IMR-90 (cell line): ENCODE data around the gene FUT9. TPM values are rescaled to one million over a fixed set of nuclear protein-coding genes. Genes with fewer than 3 reads are reported as not detected.

Experiments used
- ATAC-seq: fragments of 200-7000 bp; cut with Tn5 transposase; 2 replicates; pipeline ENCODE4 v1.9.1; 2020; ENCODE audit warnings: low read depth, mild to moderate bottlenecking, moderate library complexity
- BruUV-seq: library from RNA; stranded (reverse); fragments of 400-500 nt; replicated peaks from 2 replicates; lab custom pipeline; 2021; lab: Mats Ljungman, UMichigan
- CTCF ChIA-PET: fragments of 300-600 bp; formaldehyde crosslinking; extraction: SDS; loops from one replicate; lab custom pipeline; 2021; ENCODE audit warnings: antibody characterized with exemption; lab: Yijun Ruan, JAX
- POLR2A ChIA-PET: fragments of 300-600 bp; sonication (Branson Sonifier 250); formaldehyde crosslinking; loops from one replicate; lab custom pipeline; 2022; ENCODE audit warnings: antibody characterized with exemption; ENCODE audit not compliant: unreplicated experiment; lab: Charles Lee
- DNase-seq: peaks from one replicate; pipeline ENCODE4 v3.0.0; 2013
- H2AFZ ChIP-seq: replicated peaks from 2 replicates; pipeline ENCODE3; 2013; ENCODE audit warnings: low read length, mild to moderate bottlenecking; ENCODE audit not compliant: poor library complexity
- H2AK5ac ChIP-seq: 2 replicates; pipeline ENCODE4 v1.6.1; 2013; ENCODE audit warnings: low read depth, low read length, inconsistent platforms
- H2AK9ac ChIP-seq: replicated peaks from 2 replicates; pipeline ENCODE3; 2013; ENCODE audit warnings: mild to moderate bottlenecking, low read depth, low read length, moderate library complexity; ENCODE audit not compliant: poor library complexity
- H2BK120ac ChIP-seq: 2 replicates; pipeline ENCODE4 v1.6.1; 2013; ENCODE audit warnings: low read depth, low read length, inconsistent platforms
- H2BK15ac ChIP-seq: 3 replicates; pipeline ENCODE4 v1.6.1; 2013; ENCODE audit warnings: low read depth, low read length, inconsistent platforms
- H2BK20ac ChIP-seq: 2 replicates; pipeline ENCODE4 v1.6.1; 2013; ENCODE audit warnings: low read depth, mild to moderate bottlenecking, inconsistent platforms, low read length, moderate library complexity
- H2BK5ac ChIP-seq: 2 replicates; pipeline ENCODE4 v1.6.1; 2013; ENCODE audit warnings: mild to moderate bottlenecking, low read depth, low read length, inconsistent platforms; ENCODE audit not compliant: poor library complexity, severe bottlenecking
- H3K14ac ChIP-seq: replicated peaks from 2 replicates; pipeline ENCODE4 v1.6.1; 2013; ENCODE audit warnings: low read depth, low read length, inconsistent platforms
- H3K18ac ChIP-seq: 2 replicates; pipeline ENCODE4 v1.6.1; 2013; ENCODE audit warnings: low read depth, low read length, control low read depth
- H3K23ac ChIP-seq: 2 replicates; pipeline ENCODE4 v1.6.1; 2013; ENCODE audit warnings: low read depth, low read length, inconsistent platforms
- H3K27ac ChIP-seq: 2 replicates; pipeline ENCODE4 v1.5.1; 2013; ENCODE audit warnings: mild to moderate bottlenecking, control low read depth, low read length; ENCODE audit not compliant: insufficient read depth
- H3K27me3 ChIP-seq: 2 replicates; pipeline ENCODE4 v1.6.1; 2013; ENCODE audit warnings: low read length; ENCODE audit not compliant: control insufficient read depth, insufficient read depth
- H3K36me3 ChIP-seq: 2 replicates; pipeline ENCODE4 v1.6.1; 2013; ENCODE audit warnings: low read length, mixed read lengths; ENCODE audit not compliant: control insufficient read depth, insufficient read depth
- H3K4ac ChIP-seq: 2 replicates; pipeline ENCODE4 v1.6.1; 2013; ENCODE audit warnings: low read depth, low read length, inconsistent platforms
- H3K4me1 ChIP-seq: 2 replicates; pipeline ENCODE4 v1.6.1; 2013; ENCODE audit warnings: low read length, mixed read lengths; ENCODE audit not compliant: control insufficient read depth, insufficient read depth
- H3K4me2 ChIP-seq: 2 replicates; pipeline ENCODE4 v1.6.1; 2013; ENCODE audit warnings: low read depth, mild to moderate bottlenecking, control low read depth, low read length, moderate library complexity
- H3K4me3 ChIP-seq: 2 replicates; pipeline ENCODE4 v1.5.1; 2013; ENCODE audit warnings: low read depth, mild to moderate bottlenecking, control low read depth, low read length, moderate library complexity; ENCODE audit not compliant: insufficient read depth
- H3K56ac ChIP-seq: 2 replicates; pipeline ENCODE4 v1.6.1; 2013; ENCODE audit warnings: low read length, inconsistent platforms; ENCODE audit not compliant: insufficient read depth; ENCODE audit errors: extremely low read depth
- H3K79me1 ChIP-seq, 2 experiments: 2 replicates each; pipeline ENCODE4 v1.6.1; 2013; ENCODE audit warnings: low read length in 2 of 2, inconsistent platforms in 1 of 2, low read depth in 1 of 2
- H3K9ac ChIP-seq: 2 replicates; pipeline ENCODE4 v1.6.1; 2013; ENCODE audit warnings: low read depth, low read length, control low read depth
- H3K9me1 ChIP-seq: 2 replicates; pipeline ENCODE4 v1.6.1; 2013; ENCODE audit warnings: low read length, inconsistent platforms; ENCODE audit not compliant: insufficient read depth
- H3K9me3 ChIP-seq: 2 replicates; pipeline ENCODE4 v1.6.1; 2013; ENCODE audit warnings: low read length; ENCODE audit not compliant: control insufficient read depth, insufficient read depth
- H4K20me1 ChIP-seq: 2 replicates; pipeline ENCODE4 v1.6.1; 2013; ENCODE audit warnings: low read length, inconsistent platforms; ENCODE audit not compliant: insufficient read depth
- H4K5ac ChIP-seq: 2 replicates; pipeline ENCODE4 v1.6.1; 2013; ENCODE audit warnings: mild to moderate bottlenecking, low read depth, low read length, control low read depth
- H4K8ac ChIP-seq, 2 experiments: 2 replicates each; pipeline ENCODE4 v1.6.1; 2013; ENCODE audit warnings: low read depth in 2 of 2, low read length in 2 of 2, control low read depth in 1 of 2, inconsistent platforms in 1 of 2
- H4K91ac ChIP-seq: 2 replicates; pipeline ENCODE4 v1.6.1; 2013; ENCODE audit warnings: low read depth, low read length, inconsistent platforms; ENCODE audit not compliant: insufficient read depth
- CEBPB ChIP-seq: IDR thresholded peaks from 2 replicates; pipeline ENCODE4 v1.6.1; 2012; ENCODE audit warnings: low read depth, low read length, improper control_type of control experiment
- CHD1 ChIP-seq: IDR thresholded peaks from 2 replicates; pipeline ENCODE4 v1.6.1; 2012; ENCODE audit warnings: low read depth, low read length, improper control_type of control experiment
- CTCF ChIP-seq: conservative IDR thresholded peaks from 2 replicates; pipeline ENCODE4 v1.5.1; 2012; ENCODE audit warnings: mild to moderate bottlenecking, low read depth, low read length, improper control_type of control experiment
- RAD21 ChIP-seq: IDR thresholded peaks from 2 replicates; pipeline ENCODE4 v1.6.1; 2012; ENCODE audit warnings: low read length, improper control_type of control experiment
- WGBS, 2 experiments: methylation state at CpG; one replicate each; pipeline versions ENCODE4 v1.1.5 to v1.1.7; 2013; ENCODE audit warnings: missing lambda C conversion rate in 2 of 2; ENCODE audit not compliant: insufficient read length in 1 of 2; ENCODE audit errors: extremely low coverage in 2 of 2; 5-methylcytosine and 5-hydroxymethylcytosine counted together
- dilution Hi-C: fragments of 300-500 bp; cut with HindIII; formaldehyde crosslinking; loops from one replicate; pipeline ENCODE4 v1.14.3; 2018; ENCODE audit warnings: low sequenced_read_pairs; ENCODE audit not compliant: unreplicated experiment
- in situ Hi-C: fragments of 300-500 bp; cut with MboI; formaldehyde crosslinking; loops from 3 replicates; pipeline ENCODE4 v1.14.3; 2019; ENCODE audit warnings: low sequenced_read_pairs, inconsistent platforms, mixed read lengths
- intact Hi-C: fragments of 100-400 bp; cut with micrococcal nuclease; formaldehyde crosslinking; loops from 2 replicates; pipeline ENCODE4 v1.10.0; 2022
- polyA plus RNA-seq, 3 experiments: library from polyadenylated mRNA; depleted of rRNA; stranded (reverse); fragments of >200 nt; gene quantifications; 2 replicates each; pipeline ENCODE4 v1.2.3, GENCODE V29; 2012; ENCODE audit warnings: low replicate concordance in 1 of 3
- total RNA-seq: library from RNA; depleted of rRNA; stranded (reverse); fragments of >200 nt; gene quantifications from 2 replicates; pipeline ENCODE4 v1.2.3, GENCODE V29; 2012

The FUT9 gene
- total and polyA plus RNA-seq, 2 of the 4 experiments (the other 2 are of a cell fraction), result under 0.01 TPM; not detected in 1

- no peaks in the 10 kb centered on the region for H3K4me1 ChIP-seq
- no peak overlapping the region for H3K18ac ChIP-seq
- BruUV-seq, result no TSS peak
- H3K4ac ChIP-seq, result no peak overlapping the region
- no peak for ATAC-seq
- H3K27me3 ChIP-seq, result no peaks in the 10 kb centered on the region
- H3K79me1 ChIP-seq, result no peaks in the 10 kb centered on the region
- H3K56ac ChIP-seq, result no peak overlapping the region
- no peaks in the 10 kb centered on the region for H3K9me3 ChIP-seq
- no peaks in the 10 kb centered on the region for H3K9me1 ChIP-seq
- H3K4me2 ChIP-seq, result no peak overlapping the region
- no peak overlapping the region for H4K91ac ChIP-seq
- H3K36me3 ChIP-seq, result no peaks in the 10 kb centered on the region
- H3K23ac ChIP-seq, result no peak overlapping the region
- no peaks in the 10 kb centered on the region for H4K20me1 ChIP-seq
- H2BK120ac ChIP-seq, result no peak overlapping the region
- no peak overlapping the region for H3K14ac ChIP-seq
- H2BK20ac ChIP-seq, result no peak overlapping the region
- dilution Hi-C loops, result no loop called here
- intact Hi-C loops, result no loop called here
- H3K27ac ChIP-seq, result no peak overlapping the region
- TF ChIP-seq CTCF, result no peak
- TF ChIP-seq CEBPB, result no peak
- TF ChIP-seq RAD21, result no peak
- TF ChIP-seq CHD1, result no peak
- in situ Hi-C loops, result no loop called here
- WGBS, 2 experiments, result no CpG with 5 or more reads among the region's 1 CpG
- H2BK15ac ChIP-seq, result no peak overlapping the region
- no peak overlapping the region for H3K4me3 ChIP-seq
- ChIA-PET POLR2A (no interaction called here), CTCF (no interaction called here)
- no peak overlapping the region for H4K8ac ChIP-seq
- H4K5ac ChIP-seq, result no peak overlapping the region
- H2BK5ac ChIP-seq, result no peak overlapping the region
- no peak for DNase-seq
- H2AK9ac ChIP-seq, result no peak overlapping the region
- H2AK5ac ChIP-seq, result no peak overlapping the region
- no peak overlapping the region for H3K9ac ChIP-seq
- H2AFZ ChIP-seq, result no peak overlapping the region
Observed at GRCh38 chr6:96116674-96117073, 100.9 kb downstream of the FUT9 start.
